NT2/D1 (cell line): ENCODE data around the gene PPARA.

Experiments
- DNase-seq: peaks from one replicate; pipeline ENCODE4 v3.0.0-alpha.2; 2011; ENCODE audit warnings: low read depth, low spot score
- H3K27me3 ChIP-seq: 2 replicates; pipeline ENCODE4 v1.6.0; 2011; ENCODE audit warnings: mild to moderate bottlenecking; ENCODE audit not compliant: insufficient read length, insufficient read depth
- H3K36me3 ChIP-seq: 2 replicates; pipeline ENCODE4 v1.6.1; 2011; ENCODE audit warnings: mild to moderate bottlenecking, low read length, mixed read lengths; ENCODE audit not compliant: insufficient read depth, insufficient read length
- H3K4me1 ChIP-seq: 2 replicates; pipeline ENCODE4 v1.5.1; 2011; ENCODE audit not compliant: insufficient read depth, insufficient read length
- H3K4me3 ChIP-seq: 2 replicates; pipeline ENCODE4 v1.5.1; 2011; ENCODE audit warnings: low read depth; ENCODE audit not compliant: insufficient read length
- H3K9ac ChIP-seq: 2 replicates; pipeline ENCODE4 v1.6.0; 2011; ENCODE audit warnings: low read depth; ENCODE audit not compliant: insufficient read length
- H3K9me3 ChIP-seq: 2 replicates; pipeline ENCODE4 v1.5.1; 2011; ENCODE audit warnings: mild to moderate bottlenecking, low read length; ENCODE audit not compliant: insufficient read depth
- SUZ12 ChIP-seq: IDR thresholded peaks from 2 replicates; pipeline ENCODE4 v1.6.1; 2011; ENCODE audit not compliant: insufficient read length, insufficient read depth; ENCODE audit errors: extremely low read depth
- YY1 ChIP-seq: IDR thresholded peaks from 2 replicates; pipeline ENCODE4 v1.6.1; 2011; ENCODE audit not compliant: insufficient read length, insufficient read depth
- ZNF274 ChIP-seq: IDR thresholded peaks from 2 replicates; pipeline ENCODE4 v1.6.1; 2011; ENCODE audit warnings: mild to moderate bottlenecking, low read depth, low read length

PPARA gene

DNA sequence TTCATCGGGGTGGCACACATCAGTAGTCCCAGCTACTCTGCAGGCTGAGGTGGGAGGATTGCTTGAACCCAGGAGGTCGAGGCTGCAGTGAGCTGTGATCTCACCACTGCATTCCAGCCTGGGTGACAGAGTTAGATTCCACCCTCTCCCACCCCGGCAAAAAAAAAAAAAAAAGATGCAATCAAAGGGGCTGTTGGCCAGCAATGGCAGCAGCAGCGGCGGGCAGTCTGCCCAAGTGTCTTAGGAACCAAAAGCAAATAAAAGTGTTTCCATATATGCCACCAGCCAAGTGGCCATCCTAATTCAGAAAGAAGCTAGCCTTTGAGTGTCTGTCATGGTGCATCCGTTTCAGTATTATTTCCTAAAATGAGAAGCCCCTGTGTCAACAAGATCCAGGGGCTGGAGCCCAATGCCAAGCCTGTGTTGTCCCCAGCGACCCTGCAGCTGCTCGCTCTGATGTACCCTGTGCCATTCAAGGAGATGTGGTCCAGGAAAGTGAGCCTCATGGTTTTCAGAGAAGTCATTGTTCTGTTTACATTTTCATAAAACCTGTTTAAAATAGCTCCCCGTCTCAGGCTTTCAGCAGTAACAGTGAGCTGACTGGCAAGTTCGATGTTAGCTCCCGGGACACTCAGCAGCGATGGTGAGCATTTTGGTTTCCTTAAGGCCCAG, 87.3 kb downstream of the PPARA start:
- Histone ChIP-seq H3K36me3 (no peaks in the 10 kb centered on the region), H3K27me3 (no peaks in the 10 kb centered on the region), H3K4me3 (no peak overlapping the region), H3K4me1 (peaks cover 2% of the 10 kb centered on the region), H3K9ac (no peak overlapping the region), H3K9me3 (peaks cover 16% of the 10 kb centered on the region; the same call in 1 of the 2 replicates)
- no peak for TF ChIP-seq ZNF274
- no peak for TF ChIP-seq YY1
- no peak for TF ChIP-seq SUZ12
- DNase-seq: no peak

DNA sequence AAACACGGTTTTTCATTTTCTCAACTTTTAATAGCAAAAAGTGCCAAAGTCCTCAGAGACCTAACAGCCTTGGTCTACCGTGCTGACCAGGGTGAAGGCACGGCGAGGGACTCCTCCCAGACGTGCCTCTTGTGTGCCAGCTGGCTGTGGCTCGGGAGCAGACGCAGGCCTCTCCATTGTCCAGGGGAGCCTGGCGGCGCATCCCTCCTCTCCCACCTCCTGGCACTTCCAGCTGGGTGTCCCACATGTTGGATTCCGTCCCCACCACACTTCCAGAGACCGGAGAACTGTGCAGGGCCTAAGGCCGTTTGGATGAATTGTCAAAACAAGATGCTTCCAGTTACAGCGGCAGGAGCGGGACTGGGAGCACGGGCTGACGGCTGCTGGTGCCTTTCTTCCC, 88.2 kb downstream of the PPARA start:
- Histone ChIP-seq H3K9ac (no peak overlapping the region), H3K27me3 (no peaks in the 10 kb centered on the region), H3K4me3 (no peak overlapping the region), H3K9me3 (peaks cover 16% of the 10 kb centered on the region; the same call in 1 of the 2 replicates), H3K36me3 (peaks cover 2% of the 10 kb centered on the region), H3K4me1 (no peaks in the 10 kb centered on the region)
- TF ChIP-seq YY1 (no peak), ZNF274 (no peak), SUZ12 (no peak)
- no peak for DNase-seq

DNA sequence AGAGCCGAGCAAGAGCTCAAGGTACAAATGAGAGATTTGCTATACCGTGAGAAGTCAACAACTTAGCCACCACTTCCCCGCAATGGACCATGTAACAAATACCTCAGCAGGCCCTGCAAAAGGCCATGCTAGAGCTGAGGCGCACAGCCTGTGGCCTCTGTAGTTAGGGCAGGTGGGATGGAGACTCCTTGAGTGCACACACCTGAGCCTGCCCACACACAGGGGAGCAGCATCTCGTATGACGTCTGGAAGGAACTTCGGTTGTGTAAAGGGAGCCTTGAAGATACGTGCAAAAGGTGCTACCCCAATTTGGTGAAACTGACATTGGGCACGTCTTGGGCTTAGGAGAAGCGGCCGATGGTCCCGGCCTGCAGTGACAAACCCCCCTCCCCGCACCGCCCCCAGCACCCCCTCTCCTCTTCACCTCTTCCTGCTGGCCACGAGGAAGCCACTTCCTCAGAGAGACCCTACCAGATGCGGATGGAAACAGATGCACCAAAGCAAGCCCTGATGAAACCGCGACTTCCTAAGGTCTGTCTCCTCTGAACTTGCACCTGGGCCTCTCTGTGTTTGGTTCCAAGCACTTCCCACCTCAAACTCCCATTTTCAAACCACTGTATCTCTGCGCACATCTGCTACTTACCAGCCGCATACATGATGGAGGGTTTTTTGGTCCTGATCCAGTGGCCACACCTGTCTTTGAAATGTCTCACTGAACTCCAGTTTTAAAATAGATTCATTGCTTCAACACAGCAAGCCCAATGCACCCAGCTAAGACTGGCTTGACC, 89.1 kb downstream of the PPARA start:
- no peak for DNase-seq
- Histone ChIP-seq H3K9me3 (peaks cover 16% of the 10 kb centered on the region; the same call in 1 of the 2 replicates), H3K36me3 (peaks cover 3% of the 10 kb centered on the region), H3K27me3 (no peaks in the 10 kb centered on the region), H3K4me1 (no peaks in the 10 kb centered on the region), H3K9ac (no peak overlapping the region), H3K4me3 (no peak overlapping the region)
- TF ChIP-seq SUZ12 (no peak), ZNF274 (no peak), YY1 (no peak)

DNA sequence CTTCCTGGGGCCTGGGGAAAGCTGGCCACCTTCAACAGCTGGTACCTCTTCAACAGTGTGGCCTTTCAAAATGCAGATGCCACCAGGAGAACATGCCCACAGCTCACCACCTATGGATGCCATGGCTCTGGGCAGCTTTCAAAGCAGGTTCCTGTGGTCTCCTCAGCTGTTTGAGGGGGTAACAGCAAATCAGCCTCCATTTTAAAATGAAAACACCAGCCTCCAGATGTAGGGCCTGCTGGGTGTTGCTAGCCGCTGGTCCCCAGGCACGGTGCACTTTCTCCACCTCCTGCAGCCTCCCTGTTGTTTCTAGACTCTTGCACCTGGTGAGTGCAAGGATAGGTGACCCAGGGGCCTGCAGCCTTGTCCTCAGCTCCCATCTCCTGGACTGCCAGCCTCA, 89.7 kb downstream of the PPARA start:
- H3K9ac ChIP-seq: no peak overlapping the region
- no peak for TF ChIP-seq SUZ12
- no peak for TF ChIP-seq YY1
- no peak for TF ChIP-seq ZNF274
- H3K36me3 ChIP-seq: peaks cover 8% of the 10 kb centered on the region
- H3K4me3 ChIP-seq: no peak overlapping the region
- H3K27me3 ChIP-seq: no peaks in the 10 kb centered on the region
- H3K4me1 ChIP-seq: no peaks in the 10 kb centered on the region
- H3K9me3 ChIP-seq: peaks cover 16% of the 10 kb centered on the region; the same call in 1 of the 2 replicates
- no peak for DNase-seq

DNA sequence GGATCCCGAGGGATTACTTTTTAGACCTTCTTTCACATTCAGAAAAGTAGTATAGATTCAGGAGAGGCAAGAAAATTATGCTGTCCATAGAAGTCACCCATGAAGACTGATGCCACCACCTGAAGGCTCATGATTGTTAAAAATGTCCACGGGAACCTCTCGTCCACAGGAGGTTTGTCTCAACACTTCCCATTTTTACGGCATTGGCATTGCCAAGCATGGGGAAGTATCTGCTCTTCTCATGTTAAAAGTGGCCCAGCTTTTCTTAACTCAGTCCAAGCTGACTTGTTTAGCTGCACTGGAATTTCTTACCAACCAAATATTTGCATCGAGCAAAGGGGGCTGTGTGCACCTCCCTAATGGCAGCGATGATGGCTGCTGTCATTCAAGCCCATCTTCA, 90.2 kb downstream of the PPARA start:
- Histone ChIP-seq H3K27me3 (no peaks in the 10 kb centered on the region), H3K4me1 (no peaks in the 10 kb centered on the region), H3K4me3 (no peak overlapping the region), H3K36me3 (peaks cover 8% of the 10 kb centered on the region), H3K9me3 (peaks cover 16% of the 10 kb centered on the region; the same call in 1 of the 2 replicates), H3K9ac (no peak overlapping the region)
- DNase-seq: no peak
- TF ChIP-seq YY1 (no peak), ZNF274 (no peak), SUZ12 (no peak)

DNA sequence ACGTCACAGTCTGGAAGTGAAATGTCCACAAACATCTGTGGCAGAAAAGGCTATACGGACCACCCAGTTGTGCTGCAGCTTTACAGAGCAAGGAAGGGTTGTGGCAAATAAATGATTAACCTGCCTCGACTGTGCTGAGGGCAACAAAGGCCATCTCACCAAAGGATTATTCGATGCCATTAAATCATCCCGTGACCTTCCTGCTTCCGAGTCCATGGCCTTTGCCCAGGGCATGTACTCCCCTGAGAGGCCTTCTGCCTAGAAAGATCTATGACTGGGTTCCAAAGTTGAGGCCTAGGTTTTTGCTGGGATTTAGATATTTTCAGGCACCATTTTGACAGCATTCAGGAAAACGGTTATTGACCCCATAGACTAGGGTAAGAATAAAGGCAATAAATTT, 90.6 kb downstream of the PPARA start:
- Histone ChIP-seq H3K4me1 (no peaks in the 10 kb centered on the region), H3K36me3 (peaks cover 8% of the 10 kb centered on the region), H3K27me3 (no peaks in the 10 kb centered on the region), H3K9me3 (peaks cover 16% of the 10 kb centered on the region; the same call in 1 of the 2 replicates), H3K4me3 (no peak overlapping the region), H3K9ac (no peak overlapping the region)
- no peak for DNase-seq
- no peak for TF ChIP-seq YY1
- no peak for TF ChIP-seq ZNF274
- no peak for TF ChIP-seq SUZ12

DNA sequence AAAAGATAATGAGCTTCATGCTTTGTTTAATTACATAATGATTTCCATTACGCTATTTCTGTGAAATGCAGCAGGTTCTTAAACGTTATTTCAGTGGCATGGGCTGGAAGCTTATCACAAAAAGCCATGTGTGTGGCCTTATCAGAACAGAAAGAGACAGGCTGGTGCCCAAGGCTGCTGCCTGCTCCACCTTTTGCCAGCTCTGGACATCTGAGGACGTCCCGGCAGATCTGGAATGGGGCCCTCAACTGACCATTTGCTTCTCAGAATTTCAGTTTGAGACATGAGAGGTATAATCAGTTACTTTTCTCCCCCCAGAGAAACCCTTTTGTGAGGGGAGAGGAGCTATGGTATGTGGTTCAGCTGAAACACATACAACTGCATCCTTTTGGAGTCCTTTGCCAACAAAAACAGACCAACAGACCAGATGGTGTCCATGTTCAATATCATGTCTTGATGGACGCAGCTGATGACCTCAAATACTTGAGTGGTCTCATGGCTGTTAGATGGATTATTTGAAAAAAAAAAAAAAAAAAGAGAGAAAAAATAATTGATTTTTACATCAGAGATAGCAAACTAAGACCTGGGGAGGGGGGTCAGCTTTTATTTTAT, 91.2 kb downstream of the PPARA start:
- Histone ChIP-seq H3K36me3 (peaks cover 11% of the 10 kb centered on the region), H3K9ac (no peak overlapping the region), H3K4me3 (no peak overlapping the region), H3K9me3 (peaks cover 16% of the 10 kb centered on the region; the same call in 1 of the 2 replicates), H3K27me3 (no peaks in the 10 kb centered on the region), H3K4me1 (no peaks in the 10 kb centered on the region)
- TF ChIP-seq SUZ12 (no peak), YY1 (no peak), ZNF274 (no peak)
- no peak for DNase-seq
